NCI-H526 (cell line): ENCODE data around the gene HS2ST1.
"Not testable (repeated sequence)": the region's sequence is repeated elsewhere in the genome, so short reads cannot be mapped to it uniquely, and the experiment has no call there.

ENCODE experiments used
- DNase-seq, 2 experiments: peaks; one replicate each; lab custom pipeline; 2025; lab: John Stamatoyannopoulos, UW

Gene HS2ST1

GRCh38 chr1:87023326-87023725 lies 108.9 kb downstream of the HS2ST1 start:
- DNase-seq = no peak

GRCh38 chr1:87024936-87025540 lies 110.6 kb downstream of the HS2ST1 start:
- DNase-seq = peak in 1 of 2 experiments; percentile 39

- not testable (repeated sequence) for DNase-seq
Observed at GRCh38 chr1:87027561-87027960, 113.1 kb downstream of the HS2ST1 start.

GRCh38 chr1:87028576-87028975 lies 114.1 kb downstream of the HS2ST1 start:
- DNase-seq = no peak

GRCh38 chr1:87030740-87031690 lies 116.6 kb downstream of the HS2ST1 start:
- no peak for DNase-seq

- no peak for DNase-seq
Observed at GRCh38 chr1:87034351-87034750, 119.9 kb downstream of the HS2ST1 start.

GRCh38 chr1:87039096-87039495 lies 124.7 kb downstream of the HS2ST1 start:
- DNase-seq = no peak

- DNase-seq = no peak
Observed at GRCh38 chr1:87042111-87042811, 127.8 kb downstream of the HS2ST1 start.

- DNase-seq = no peak
Observed at GRCh38 chr1:87044424-87044823, 130.0 kb downstream of the HS2ST1 start.

GRCh38 chr1:87044840-87045239 lies 130.4 kb downstream of the HS2ST1 start:
- no peak for DNase-seq

GRCh38 chr1:87045761-87046304 lies 131.4 kb downstream of the HS2ST1 start:
- DNase-seq = no peak

- no peak for DNase-seq
Observed at GRCh38 chr1:87046951-87047350, 132.5 kb downstream of the HS2ST1 start.

GRCh38 chr1:87048237-87048636 lies 133.8 kb downstream of the HS2ST1 start:
- no peak for DNase-seq

GRCh38 chr1:87051965-87052364 lies 137.5 kb downstream of the HS2ST1 start:
- DNase-seq = no peak

GRCh38 chr1:87052400-87052799 lies 138.0 kb downstream of the HS2ST1 start:
- no peak for DNase-seq

- DNase-seq = no peak
Observed at GRCh38 chr1:87052961-87053360, 138.5 kb downstream of the HS2ST1 start.

GRCh38 chr1:87053446-87053845 lies 139.0 kb downstream of the HS2ST1 start:
- no peak for DNase-seq

- no peak for DNase-seq
Observed at GRCh38 chr1:87056974-87057373, 142.5 kb downstream of the HS2ST1 start.

GRCh38 chr1:87058343-87058649 lies 143.9 kb downstream of the HS2ST1 start:
- DNase-seq = no peak

GRCh38 chr1:87061742-87062156 lies 147.3 kb downstream of the HS2ST1 start:
- peak in 1 of 2 experiments; percentile 12 for DNase-seq

- no peak for DNase-seq
Observed at GRCh38 chr1:87062687-87063086, 148.3 kb downstream of the HS2ST1 start.

GRCh38 chr1:87064309-87064708 lies 149.9 kb downstream of the HS2ST1 start:
- DNase-seq = no peak

GRCh38 chr1:87064986-87065385 lies 150.6 kb downstream of the HS2ST1 start:
- DNase-seq = no peak
